GM12891 (cell line): ENCODE results near the gene GJA8.
"Not testable (repeated sequence)": the region's sequence is repeated elsewhere in the genome, so short reads cannot be mapped to it uniquely, and the experiment has no call there.

ENCODE experiments used
- POLR2A ChIP-seq: IDR thresholded peaks from 2 replicates; pipeline ENCODE4 v1.6.1; 2011; ENCODE audit warnings: low read depth, low read length, control low read depth
- POLR2AphosphoS5 ChIP-seq: IDR thresholded peaks from 2 replicates; pipeline ENCODE4 v1.6.1; 2011; ENCODE audit warnings: low read depth, low read length, control low read depth
- TAF1 ChIP-seq: IDR thresholded peaks from 2 replicates; pipeline ENCODE4 v1.6.1; 2011; ENCODE audit warnings: low read depth, low read length, control low read depth

GRCh38 chr1:147927689-147928088 is 25.1 kb downstream of the GJA8 start:
- not testable (repeated sequence) for TF ChIP-seq POLR2AphosphoS5, TAF1, POLR2A
